Activated CD8-positive, alpha-beta memory T cell treated with anti-CD3 and anti-CD28 coated beads, Interleukin-2, amount 50 U/mL, for 24 hours (primary cell): ENCODE data around the gene CLEC16A.

Experiments used
- DNase-seq: peaks from one replicate; pipeline ENCODE4 v3.0.0-alpha.2; 2020; ENCODE audit errors: extremely low read depth

Gene CLEC16A

GRCh38 chr16:10968498-10968897 is 24.1 kb downstream of the CLEC16A start:
- no peak for DNase-seq

GRCh38 chr16:10969615-10970014 is 25.3 kb downstream of the CLEC16A start:
- no peak for DNase-seq

- no peak for DNase-seq
Observed at GRCh38 chr16:10970065-10970464, 25.7 kb downstream of the CLEC16A start.

- no peak for DNase-seq
Observed at GRCh38 chr16:10971560-10971961, 27.2 kb downstream of the CLEC16A start.

- no peak for DNase-seq
Observed at GRCh38 chr16:10972108-10972818, 27.9 kb downstream of the CLEC16A start.

- DNase-seq = no peak
Observed at GRCh38 chr16:10972819-10973464, 28.6 kb downstream of the CLEC16A start.

- no peak for DNase-seq
Observed at GRCh38 chr16:10976634-10977033, 32.3 kb downstream of the CLEC16A start.

GRCh38 chr16:10978124-10978523 is 33.8 kb downstream of the CLEC16A start:
- DNase-seq = no peak

GRCh38 chr16:10978871-10979446 is 34.6 kb downstream of the CLEC16A start:
- no peak for DNase-seq

- DNase-seq = no peak
Observed at GRCh38 chr16:10979717-10980601, 35.6 kb downstream of the CLEC16A start.

- DNase-seq = no peak
Observed at GRCh38 chr16:10980813-10981212, 36.4 kb downstream of the CLEC16A start.

GRCh38 chr16:10981697-10982216 is 37.4 kb downstream of the CLEC16A start:
- DNase-seq = no peak

GRCh38 chr16:10982465-10983150 is 38.2 kb downstream of the CLEC16A start:
- no peak for DNase-seq

- no peak for DNase-seq
Observed at GRCh38 chr16:10983159-10983558, 38.8 kb downstream of the CLEC16A start.

- DNase-seq = no peak
Observed at GRCh38 chr16:10984509-10984908, 40.1 kb downstream of the CLEC16A start.

GRCh38 chr16:10987361-10988163 is 43.2 kb downstream of the CLEC16A start:
- DNase-seq = no peak

- peak; percentile 51 for DNase-seq
Observed at GRCh38 chr16:10988164-10988803, 43.9 kb downstream of the CLEC16A start.

- DNase-seq = no peak
Observed at GRCh38 chr16:10988879-10989278, 44.5 kb downstream of the CLEC16A start.

GRCh38 chr16:10989559-10989958 is 45.2 kb downstream of the CLEC16A start:
- no peak for DNase-seq

GRCh38 chr16:10990378-10990777 is 46.0 kb downstream of the CLEC16A start:
- DNase-seq = no peak
